B cell (primary cell): ENCODE data around the gene SEMA6A. TPM values are rescaled to one million over a fixed set of nuclear protein-coding genes. Genes with fewer than 3 reads are reported as not detected.

ENCODE experiments used
- ATAC-seq: fragments of 200-7000 bp; cut with Tn5 transposase; one replicate; pipeline ENCODE4 v1.10.0; 2021; ENCODE audit warnings: low read depth, mild to moderate bottlenecking, moderate number of reproducible peaks, moderate library complexity
- CTCF ChIA-PET: fragments of 350-600 bp; sonication (Branson Sonifier 250); formaldehyde crosslinking; loops from one replicate; lab custom pipeline; 2021; ENCODE audit warnings: antibody characterized with exemption, inconsistent platforms; lab: Charles Lee
- POLR2A ChIA-PET: fragments of 350-600 bp; sonication (Branson Sonifier 250); formaldehyde crosslinking; loops from one replicate; lab custom pipeline; 2021; ENCODE audit warnings: antibody characterized with exemption; lab: Charles Lee
- DNase-seq: peaks from one replicate; pipeline ENCODE4 v3.0.0; 2013
- H2AFZ ChIP-seq: 2 replicates; pipeline ENCODE4 v1.6.1; 2012; ENCODE audit warnings: mild to moderate bottlenecking, low read depth, low read length; ENCODE audit not compliant: insufficient read depth, poor library complexity, severe bottlenecking
- H3K27ac ChIP-seq, 2 donors: 1 replicate in 1 of 2; 2 replicates in 1 of 2; pipeline ENCODE4 v1.5.1; 2012 to 2013; ENCODE audit warnings: low read length in 2 of 2, mild to moderate bottlenecking in 2 of 2, moderate library complexity in 1 of 2
- H3K27me3 ChIP-seq, 4 experiments: fragments of 200-600 bp in 1 of 4; sonication (generic) in 1 of 4; replicated peaks in 1 of 4; 1 replicate in 2 of 4; 2 replicates in 2 of 4; pipeline versions ENCODE4 v1.6.1 to v1.7.0; 2013 to 2016; ENCODE audit warnings: low read length in 3 of 4, mild to moderate bottlenecking in 2 of 4, mixed read lengths in 1 of 4, moderate library complexity in 1 of 4; ENCODE audit not compliant: insufficient read depth in 4 of 4, control insufficient read depth in 3 of 4; ENCODE audit errors: control extremely low read depth in 1 of 4
- H3K36me3 ChIP-seq, 2 experiments: replicated peaks in 1 of 2; 1 replicate in 1 of 2; 2 replicates in 1 of 2; pipeline versions ENCODE4 v1.6.1 to v1.7.1; 2013; ENCODE audit warnings: low read length in 1 of 2; ENCODE audit not compliant: insufficient read depth in 2 of 2, control insufficient read depth in 1 of 2; ENCODE audit errors: control extremely low read depth in 1 of 2, extremely low read depth in 1 of 2
- H3K4me1 ChIP-seq, 2 donors: fragments of 200-600 bp in 1 of 2; sonication (generic) in 1 of 2; 1 replicate in 1 of 2; 2 replicates in 1 of 2; pipeline versions ENCODE4 v1.5.1 to v1.6.1; 2013 to 2017; ENCODE audit warnings: low read length in 2 of 2; ENCODE audit not compliant: control insufficient read depth in 2 of 2, insufficient read depth in 2 of 2
- H3K4me2 ChIP-seq: replicated peaks from 2 replicates; pipeline ENCODE3; 2012; ENCODE audit warnings: mild to moderate bottlenecking, low read depth, low read length; ENCODE audit not compliant: poor library complexity, severe bottlenecking
- H3K4me3 ChIP-seq, 5 experiments: fragments of 200-600 bp in 1 of 5; sonication (generic) in 1 of 5; 1 replicate in 3 of 5; 2 replicates in 2 of 5; pipeline versions ENCODE4 v1.5.1 to v1.7.0; 2011 to 2016; ENCODE audit warnings: low read length in 4 of 5, mild to moderate bottlenecking in 4 of 5, low read depth in 2 of 5, control low read depth in 1 of 5, moderate library complexity in 1 of 5; ENCODE audit not compliant: insufficient read depth in 1 of 5; ENCODE audit errors: control extremely low read depth in 1 of 5, extremely low read depth in 1 of 5
- H3K79me2 ChIP-seq: fragments of 200-600 bp; sonication (generic); one replicate; pipeline ENCODE4 v1.6.0; 2016; ENCODE audit warnings: low read length; ENCODE audit not compliant: control insufficient read depth, insufficient read depth
- H3K9ac ChIP-seq: fragments of 200-600 bp; sonication (generic); 2 replicates; pipeline ENCODE4 v1.6.1; 2017; ENCODE audit warnings: mild to moderate bottlenecking, low read length, moderate library complexity
- H3K9me3 ChIP-seq, 3 donors: one replicate each; pipeline versions ENCODE4 v1.6.1 to v1.7.1; 2013; ENCODE audit warnings: low read length in 2 of 3; ENCODE audit not compliant: control insufficient read depth in 2 of 3, insufficient read depth in 1 of 3; ENCODE audit errors: control extremely low read depth in 1 of 3
- H4K20me1 ChIP-seq: 2 replicates; pipeline ENCODE4 v1.6.0; 2012; ENCODE audit warnings: mild to moderate bottlenecking, low read length; ENCODE audit not compliant: insufficient read depth, control insufficient read depth, poor library complexity, severe bottlenecking
- H3K27ac Mint-ChIP-seq: one replicate; pipeline ENCODE4 v1.8.0; 2021; ENCODE audit warnings: mixed read lengths
- H3K27me3 Mint-ChIP-seq: one replicate; pipeline ENCODE4 v1.8.0; 2021; ENCODE audit warnings: mixed read lengths
- H3K4me1 Mint-ChIP-seq: one replicate; pipeline ENCODE4 v1.8.0; 2021; ENCODE audit warnings: mixed read lengths
- H3K4me3 Mint-ChIP-seq: one replicate; pipeline ENCODE4 v1.8.0; 2021; ENCODE audit warnings: mixed read lengths
- H3K9me3 Mint-ChIP-seq: one replicate; pipeline ENCODE4 v1.8.0; 2022; ENCODE audit warnings: mixed read lengths; ENCODE audit not compliant: insufficient read depth
- EZH2 ChIP-seq: IDR thresholded peaks from 2 replicates; pipeline ENCODE4 v1.6.1; 2012; ENCODE audit warnings: borderline replicate concordance, low read depth, mild to moderate bottlenecking, moderate library complexity, low read length; ENCODE audit not compliant: insufficient read depth, poor library complexity, severe bottlenecking
- WGBS: methylation state at CpG from one replicate; pipeline ENCODE4 v1.1.5; 2013; ENCODE audit warnings: missing lambda C conversion rate; ENCODE audit not compliant: insufficient coverage; 5-methylcytosine and 5-hydroxymethylcytosine counted together
- intact Hi-C: fragments of 100-400 bp; cut with micrococcal nuclease; formaldehyde crosslinking; loops from one replicate; pipeline ENCODE4 v1.10.0; 2022
- polyA plus RNA-seq: library from polyadenylated mRNA; depleted of rRNA; stranded (reverse); fragments of >200 nt; gene quantifications from 2 replicates; pipeline ENCODE4 v1.2.3, GENCODE V29; 2012
- total RNA-seq, 2 donors: library from RNA; stranded (reverse); fragments of 120-200 nt in 1 of 2; gene quantifications; 1 replicate in 1 of 2; 2 replicates in 1 of 2; pipeline versions ENCODE4 v1.2.3 to v1.2.4, GENCODE V29; 2013 to 2022
- TF ChIP-seq, protein P1 (sequence below): fragments of 200-600 bp; IDR thresholded peaks from one replicate; pipeline ENCODE4 v1.8.0; 2022; ENCODE audit warnings: antibody characterized with exemption, mild to moderate bottlenecking

Gene SEMA6A
- total and polyA plus RNA-seq, 2 donors (not counting 1 experiment from before 2014, with no cell fraction given), result 0.44 TPM; not detected in 1

DNA sequence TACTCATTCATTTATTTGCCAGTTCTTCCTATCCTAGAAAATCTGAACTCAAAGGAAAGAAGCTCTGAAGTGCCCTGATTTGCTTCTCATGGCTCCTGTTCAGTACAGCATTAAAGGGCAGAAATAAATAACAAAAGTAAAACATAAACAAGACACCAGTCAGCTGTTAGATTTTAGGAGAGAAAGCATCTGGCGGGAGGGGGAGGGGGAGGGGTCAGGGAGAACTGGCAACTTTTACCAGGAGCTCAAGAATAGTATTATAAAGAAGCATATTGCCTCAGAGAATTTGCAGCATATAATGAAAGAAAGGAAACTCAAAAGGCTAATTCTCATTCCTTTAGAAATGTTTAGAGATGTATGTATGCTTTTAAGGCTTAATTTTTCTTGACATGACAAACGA is 68.1 kb downstream of the SEMA6A start:
- Mint-ChIP-seq H3K27ac (no peak overlapping the region), H3K4me1 (no peaks in the 10 kb centered on the region), H3K4me3 (no peak overlapping the region), H3K9me3 (no peaks in the 10 kb centered on the region), H3K27me3 (no peaks in the 10 kb centered on the region)
- H3K4me3 ChIP-seq, result no peak overlapping the region
- CTCF ChIA-PET, result no interaction called here
- no peak overlapping the region for H3K27ac ChIP-seq
- intact Hi-C loops, result no loop called here
- 100% methylated on average over 1 of the region's 2 CpGs for WGBS
- no peak for DNase-seq
- no peaks in the 10 kb centered on the region for H4K20me1 ChIP-seq
- H3K9ac ChIP-seq, result no peak overlapping the region
- H3K79me2 ChIP-seq, result no peaks in the 10 kb centered on the region
- H3K4me2 ChIP-seq, result no peak overlapping the region
- H3K36me3 ChIP-seq, result no peaks in the 10 kb centered on the region
- H2AFZ ChIP-seq, result no peak overlapping the region
- no peaks in the 10 kb centered on the region for H3K4me1 ChIP-seq
- POLR2A ChIA-PET, result no interaction called here
- H3K27me3 ChIP-seq, result no peaks in the 10 kb centered on the region
- TF ChIP-seq, protein P1, sequence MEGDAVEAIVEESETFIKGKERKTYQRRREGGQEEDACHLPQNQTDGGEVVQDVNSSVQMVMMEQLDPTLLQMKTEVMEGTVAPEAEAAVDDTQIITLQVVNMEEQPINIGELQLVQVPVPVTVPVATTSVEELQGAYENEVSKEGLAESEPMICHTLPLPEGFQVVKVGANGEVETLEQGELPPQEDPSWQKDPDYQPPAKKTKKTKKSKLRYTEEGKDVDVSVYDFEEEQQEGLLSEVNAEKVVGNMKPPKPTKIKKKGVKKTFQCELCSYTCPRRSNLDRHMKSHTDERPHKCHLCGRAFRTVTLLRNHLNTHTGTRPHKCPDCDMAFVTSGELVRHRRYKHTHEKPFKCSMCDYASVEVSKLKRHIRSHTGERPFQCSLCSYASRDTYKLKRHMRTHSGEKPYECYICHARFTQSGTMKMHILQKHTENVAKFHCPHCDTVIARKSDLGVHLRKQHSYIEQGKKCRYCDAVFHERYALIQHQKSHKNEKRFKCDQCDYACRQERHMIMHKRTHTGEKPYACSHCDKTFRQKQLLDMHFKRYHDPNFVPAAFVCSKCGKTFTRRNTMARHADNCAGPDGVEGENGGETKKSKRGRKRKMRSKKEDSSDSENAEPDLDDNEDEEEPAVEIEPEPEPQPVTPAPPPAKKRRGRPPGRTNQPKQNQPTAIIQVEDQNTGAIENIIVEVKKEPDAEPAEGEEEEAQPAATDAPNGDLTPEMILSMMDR, result no peak
- TF ChIP-seq EZH2, result no peak
- no peak for ATAC-seq
- no peaks in the 10 kb centered on the region for H3K9me3 ChIP-seq

DNA sequence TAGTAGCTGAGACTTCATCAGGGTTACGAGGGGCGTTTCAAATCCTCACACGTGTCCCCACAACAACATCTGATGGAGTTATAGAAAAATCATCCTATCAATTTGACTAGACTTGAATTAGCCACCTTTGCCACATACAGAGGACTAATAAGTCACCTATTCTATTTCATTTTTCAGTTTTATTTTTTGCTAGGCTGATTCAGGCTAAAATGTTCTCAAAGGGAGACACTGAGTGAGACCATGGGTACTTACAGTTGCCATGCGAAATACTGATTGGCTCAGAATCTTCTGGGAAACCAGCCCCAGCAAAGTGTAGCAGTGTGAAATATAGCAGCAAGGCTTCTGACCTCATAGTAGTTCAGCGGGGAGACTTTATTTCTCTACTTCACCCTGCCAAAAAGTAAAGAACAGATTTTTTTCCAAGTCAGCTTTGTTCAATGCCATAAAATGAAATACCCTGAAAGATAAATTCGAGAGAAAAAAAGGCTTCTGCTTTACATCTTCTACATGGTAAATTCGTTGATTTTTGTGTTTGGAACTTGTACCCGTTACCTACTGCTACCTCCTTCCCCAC is 69.9 kb downstream of the SEMA6A start:
- Histone ChIP-seq H3K9me3 (no peaks in the 10 kb centered on the region), H3K4me3 (no peak overlapping the region), H3K27ac (no peak overlapping the region), H3K9ac (no peak overlapping the region), H3K27me3 (no peaks in the 10 kb centered on the region), H3K4me1 (no peaks in the 10 kb centered on the region), H3K4me2 (no peak overlapping the region), H2AFZ (no peak overlapping the region), H3K79me2 (no peaks in the 10 kb centered on the region), H3K36me3 (no peaks in the 10 kb centered on the region), H4K20me1 (no peaks in the 10 kb centered on the region)
- CTCF ChIA-PET, result no interaction called here
- DNase-seq (no peak), ATAC-seq (no peak)
- 92% methylated on average over 4 of the region's 8 CpGs for WGBS
- no peaks in the 10 kb centered on the region for H3K9me3 Mint-ChIP-seq
- POLR2A ChIA-PET, result no interaction called here
- H3K4me3 Mint-ChIP-seq, result no peak overlapping the region
- no peak overlapping the region for H3K27ac Mint-ChIP-seq
- H3K4me1 Mint-ChIP-seq, result no peaks in the 10 kb centered on the region
- TF ChIP-seq, protein P1, result no peak
- TF ChIP-seq EZH2, result no peak
- no peaks in the 10 kb centered on the region for H3K27me3 Mint-ChIP-seq
- intact Hi-C loops, result no loop called here
